SIG-M5 (cell line): ENCODE data around the gene PARD3B.

Experiments used
- DNase-seq: peaks from one replicate; lab custom pipeline; 2025; lab: John Stamatoyannopoulos, UW

The PARD3B gene

GRCh38 chr2:204657024-204657423 is 111.7 kb downstream of the PARD3B start:
- DNase-seq: no peak

GRCh38 chr2:204662956-204663355 is 117.7 kb downstream of the PARD3B start:
- no peak for DNase-seq

- DNase-seq: no peak
Measured at GRCh38 chr2:204663816-204664425, 118.6 kb downstream of the PARD3B start.

DNA sequence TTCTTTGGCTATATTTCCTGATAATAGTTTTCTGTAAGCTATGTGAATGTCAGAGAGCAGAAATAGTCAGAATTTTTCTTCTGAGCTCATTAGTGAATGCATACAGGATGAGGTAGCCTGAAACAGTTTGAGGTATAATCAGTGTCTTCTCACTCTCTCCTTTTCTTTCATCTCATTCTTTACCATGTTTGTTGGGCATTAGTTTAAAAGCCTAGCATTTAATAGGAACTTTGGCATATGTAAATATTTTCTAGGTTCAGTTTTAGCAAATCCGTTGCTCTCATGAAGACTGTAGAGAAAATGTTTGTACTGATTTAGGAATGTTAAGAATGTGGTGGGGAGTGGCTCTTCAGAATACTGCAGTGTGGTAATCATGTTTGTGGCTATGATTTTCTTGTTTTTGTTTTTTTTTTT is 119.4 kb downstream of the PARD3B start:
- no peak for DNase-seq

GRCh38 chr2:204665207-204665606 is 119.9 kb downstream of the PARD3B start:
- no peak for DNase-seq

DNA sequence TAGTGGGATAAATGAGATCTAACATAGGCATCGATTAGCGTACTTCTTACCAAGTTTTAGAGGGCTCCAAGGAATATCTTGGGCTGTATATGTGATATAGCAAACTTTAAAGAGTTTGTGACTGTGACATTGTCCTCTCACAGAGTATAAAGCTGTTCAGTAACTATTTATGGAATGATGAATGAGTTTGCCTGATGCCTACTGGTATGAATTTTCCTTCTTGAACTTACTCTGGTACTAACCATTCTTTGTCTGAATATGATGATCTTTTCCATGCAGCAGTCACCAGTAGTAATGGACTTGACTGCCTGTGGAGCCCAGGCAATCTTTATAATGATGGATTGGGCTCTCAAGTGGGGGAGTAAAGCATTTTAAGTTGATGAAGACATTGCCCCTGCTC is 120.5 kb downstream of the PARD3B start:
- no peak for DNase-seq

GRCh38 chr2:204667990-204668389 is 122.7 kb downstream of the PARD3B start:
- no peak for DNase-seq

GRCh38 chr2:204669382-204669781 is 124.1 kb downstream of the PARD3B start:
- DNase-seq: no peak

DNA sequence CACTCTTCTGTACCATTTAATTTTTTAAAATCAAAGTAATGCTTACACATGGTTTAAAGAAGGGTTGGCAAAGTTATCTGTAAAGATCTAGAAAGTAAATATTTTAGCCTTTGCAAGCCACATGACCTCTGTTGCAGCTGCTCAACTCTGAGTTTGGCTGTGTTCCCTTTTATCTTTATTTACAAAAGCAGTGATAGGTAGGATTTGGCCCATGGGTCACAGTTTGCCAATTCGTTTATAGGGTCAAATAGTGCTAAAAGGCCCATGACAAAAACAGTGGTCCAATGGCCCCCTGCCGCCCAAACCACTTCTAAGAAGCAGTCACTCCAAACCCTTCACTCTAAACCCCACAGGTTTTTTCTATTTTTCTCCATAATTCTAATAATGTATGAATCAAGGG is 124.8 kb downstream of the PARD3B start:
- no peak for DNase-seq

GRCh38 chr2:204670756-204671155 is 125.5 kb downstream of the PARD3B start:
- DNase-seq: no peak

DNA sequence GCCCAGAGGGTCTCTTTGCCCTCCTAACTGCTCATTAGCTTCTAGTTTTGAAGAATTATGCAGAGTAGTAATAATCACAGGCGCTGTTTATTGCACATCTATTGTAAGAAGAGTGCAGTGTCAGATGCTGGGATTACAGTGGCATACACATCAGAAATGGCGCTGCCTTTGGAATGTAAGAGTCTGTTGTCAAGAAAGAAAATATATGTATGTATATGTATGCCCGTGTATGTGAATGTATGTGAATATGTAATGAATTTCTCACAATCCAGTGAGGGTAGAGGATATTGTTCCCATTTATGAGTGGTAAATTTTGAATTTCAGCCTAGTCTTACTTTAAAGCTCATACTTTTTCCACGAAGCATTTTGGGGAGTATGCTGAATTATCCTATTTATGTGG is 127.5 kb downstream of the PARD3B start:
- no peak for DNase-seq

- DNase-seq: no peak
Measured at GRCh38 chr2:204673877-204674276, 128.6 kb downstream of the PARD3B start.

- no peak for DNase-seq
Measured at GRCh38 chr2:204678031-204678430, 132.8 kb downstream of the PARD3B start.

DNA sequence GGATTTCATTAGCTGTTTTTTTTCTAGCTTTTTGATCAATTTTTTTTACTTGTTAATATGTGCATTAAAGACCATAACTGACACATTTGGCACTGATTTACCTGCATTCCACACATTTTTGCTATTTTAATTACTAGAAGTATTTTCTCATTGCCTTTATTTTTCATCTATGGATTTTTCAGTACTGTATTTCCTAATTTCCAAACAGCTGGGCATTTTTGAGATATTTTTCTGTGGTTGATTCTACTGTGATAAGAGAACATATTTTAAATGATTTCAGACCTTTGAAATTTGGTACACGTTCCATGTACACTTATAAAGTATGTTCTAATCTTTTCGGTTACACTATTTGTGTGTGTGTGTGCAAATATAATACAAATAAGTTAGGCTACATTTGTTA is 135.3 kb downstream of the PARD3B start:
- DNase-seq: no peak

DNA sequence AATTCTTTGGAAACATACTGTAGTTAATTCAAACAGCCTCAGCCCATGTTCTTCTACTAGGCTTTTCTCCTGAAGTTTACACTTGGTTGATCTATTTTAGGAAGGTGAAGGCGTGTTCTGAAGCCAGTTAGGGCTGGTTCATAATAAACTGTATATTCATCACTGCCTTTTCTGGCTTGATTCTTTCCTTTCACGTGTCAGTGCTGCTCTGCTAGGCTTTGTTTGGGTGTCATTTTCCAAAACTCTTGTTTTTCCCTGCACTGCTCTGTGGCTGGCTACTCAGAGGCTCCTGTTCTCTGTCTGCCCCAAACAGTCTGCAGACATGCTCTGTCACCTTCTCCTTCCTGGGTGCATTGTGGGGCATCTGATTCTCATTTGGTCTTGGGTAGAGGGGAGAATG is 136.1 kb downstream of the PARD3B start:
- no peak for DNase-seq

GRCh38 chr2:204683384-204683783 is 138.1 kb downstream of the PARD3B start:
- DNase-seq: no peak

GRCh38 chr2:204686406-204686805 is 141.1 kb downstream of the PARD3B start:
- DNase-seq: no peak

DNA sequence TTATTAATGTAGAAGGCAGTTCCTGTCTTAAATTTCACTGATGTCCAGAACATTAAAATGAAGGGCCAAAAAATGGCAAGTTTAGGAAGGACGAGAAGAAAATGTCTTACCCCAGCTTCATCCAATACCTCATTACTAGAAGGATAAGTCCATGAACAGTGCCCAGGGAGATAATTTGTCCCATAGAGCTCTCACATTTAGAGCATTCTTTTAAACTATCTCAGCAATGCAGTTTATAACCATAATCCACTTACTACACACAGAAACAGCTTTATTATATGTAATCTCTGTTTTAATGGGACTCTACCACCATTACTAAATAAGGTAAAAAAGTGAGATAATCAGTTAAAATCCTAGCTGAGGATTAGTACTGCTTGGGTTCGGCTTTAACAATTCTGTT is 142.5 kb downstream of the PARD3B start:
- DNase-seq: no peak

- no peak for DNase-seq
Measured at GRCh38 chr2:204691911-204692510, 146.7 kb downstream of the PARD3B start.

DNA sequence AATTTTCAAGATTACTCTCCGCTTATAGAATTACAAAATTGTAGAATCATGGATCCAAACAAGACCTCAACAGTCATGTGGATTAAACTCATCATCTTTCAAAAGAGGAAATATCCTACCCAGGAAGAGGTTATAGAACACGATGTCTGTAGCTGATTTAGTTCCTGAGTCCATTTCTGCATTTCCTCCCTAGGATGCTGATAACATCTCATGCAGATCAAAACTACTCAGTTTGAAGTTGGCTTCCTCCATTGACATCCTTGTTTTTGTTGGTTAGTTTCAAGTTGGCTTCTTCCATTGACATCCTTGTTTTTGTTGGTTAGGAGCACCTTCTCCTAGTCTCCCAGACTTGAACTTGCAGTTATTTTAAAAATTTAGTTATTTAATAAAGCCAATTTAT is 147.5 kb downstream of the PARD3B start:
- DNase-seq: no peak

DNA sequence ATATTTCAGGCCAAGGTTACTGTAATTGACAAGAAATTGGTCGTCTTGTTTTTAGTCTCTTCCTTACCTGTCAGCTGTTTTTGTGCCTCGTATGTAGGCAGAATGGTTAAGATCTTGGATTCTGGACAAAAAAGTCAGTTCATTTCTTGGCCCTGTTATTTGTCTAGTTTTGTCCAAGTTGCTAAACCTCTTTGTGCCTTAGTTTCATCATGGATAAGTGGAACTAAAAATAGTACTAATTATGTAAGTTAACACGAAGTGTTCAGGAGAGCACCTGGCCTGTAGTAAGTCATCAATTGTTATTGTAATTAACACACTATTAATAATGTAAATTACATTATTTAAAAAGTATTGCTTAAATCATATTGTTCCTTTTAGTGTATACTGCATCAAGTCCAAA is 148.0 kb downstream of the PARD3B start:
- no peak for DNase-seq

DNA sequence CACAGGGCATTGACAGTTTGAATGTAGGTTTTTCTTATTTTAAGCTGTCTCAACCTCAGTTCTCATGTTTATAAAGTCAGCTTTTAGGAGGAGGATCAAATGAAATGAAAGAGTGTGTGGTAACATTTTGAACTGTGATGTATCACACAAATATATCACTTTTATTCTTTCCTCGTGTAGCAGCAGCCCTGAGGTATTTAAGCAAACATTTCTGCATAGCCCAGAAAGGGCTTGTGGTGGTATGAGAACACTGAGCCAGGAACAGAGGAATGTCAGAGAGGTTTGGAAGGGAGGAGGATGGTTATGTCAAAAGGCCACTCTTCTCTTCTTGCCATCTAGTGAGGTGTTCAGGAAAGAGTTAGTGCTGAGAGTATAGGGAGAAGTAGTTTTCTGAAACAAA is 150.2 kb downstream of the PARD3B start:
- DNase-seq: no peak

- DNase-seq: no peak
Measured at GRCh38 chr2:204696124-204696523, 150.8 kb downstream of the PARD3B start.

DNA sequence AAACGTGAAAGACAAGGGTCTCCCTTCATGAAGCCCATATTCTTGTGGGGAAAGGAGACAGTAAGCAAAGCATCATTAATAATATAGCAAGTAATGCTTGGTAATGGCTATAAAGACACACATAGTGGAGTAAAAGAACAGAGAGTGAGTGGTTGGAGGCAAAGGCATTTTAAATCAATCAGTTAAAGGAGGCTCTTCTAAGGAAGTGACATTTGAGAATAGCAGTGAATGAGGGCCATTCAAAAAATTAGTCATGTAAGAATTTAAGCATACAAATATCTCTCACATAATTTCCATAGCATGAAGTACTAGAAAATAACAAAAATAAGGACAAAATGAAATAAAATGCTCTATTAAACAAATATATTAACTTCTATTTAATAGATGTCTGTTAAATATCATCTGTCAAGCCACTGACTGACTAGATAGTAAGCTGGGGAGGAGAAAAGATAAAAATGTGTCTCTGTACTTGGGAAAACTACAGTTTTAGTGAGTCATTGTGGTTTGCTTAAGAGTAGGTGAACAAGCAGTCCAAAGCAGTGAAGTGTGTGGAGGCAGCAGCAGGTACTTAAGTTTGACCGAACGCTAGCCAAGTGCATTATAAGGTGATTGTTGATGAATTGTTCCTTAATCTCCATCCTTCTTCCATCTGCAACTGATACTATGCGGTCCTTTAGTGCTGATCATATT is 160.1 kb downstream of the PARD3B start:
- no peak for DNase-seq
